ENCODE results near the gene LBX2. TPM values are rescaled to one million over a fixed set of nuclear protein-coding genes. Genes with fewer than 3 reads are reported as not detected.
A peak's percentile ranks its signal among the peaks of the same experiment; 100 is the strongest.
"Not testable (repeated sequence)": the region's sequence is repeated elsewhere in the genome, so short reads cannot be mapped to it uniquely, and the experiment has no call there.

The LBX2 gene
- total and polyA plus RNA-seq, 8 donors = 0.14 to 2.2 (median 0.77) TPM; not detected in 1

GRCh38 chr2:74491648-74492544, 7.5 kb downstream of the LBX2 start:
- ATAC-seq = no peak
- Histone ChIP-seq H3K9me3 (no peaks in the 10 kb centered on the region), H3K27ac (no peak overlapping the region), H3K36me3 (peaks cover 0 to 77% of the 10 kb centered on the region in 2 donors), H3K4me1 (no peaks in the 10 kb centered on the region), H3K4me3 (no peak overlapping the region), H3K27me3 (peaks cover 0 to 4% of the 10 kb centered on the region in 2 donors)
- TF ChIP-seq CTCF (IDR thresholded peaks at IDR 0.05) = no peak
- intact Hi-C loops (cut with DNase I) = no loop called here
- peak in 1 of 4 donors; percentile 38 for DNase-seq

GRCh38 chr2:74489906-74490305, 9.5 kb downstream of the LBX2 start:
- TF ChIP-seq CTCF (IDR thresholded peaks at IDR 0.05) = no peak
- intact Hi-C loops (cut with DNase I) = no loop called here

GRCh38 chr2:74488643-74489481, 10.5 kb downstream of the LBX2 start:
- TF ChIP-seq CTCF (IDR thresholded peaks at IDR 0.05) = no peak

More at GRCh38 chr2:74489906-74490305, 9.5 kb downstream of the LBX2 start:
- no peak overlapping the region for H3K4me3 ChIP-seq
- H3K36me3 ChIP-seq = peaks cover 0 to 91% of the 10 kb centered on the region in 2 donors
- H3K27ac ChIP-seq = no peak overlapping the region
- ATAC-seq (no peak), DNase-seq (peak in 1 of 4 donors; percentile 53)
- H3K4me1 ChIP-seq = no peaks in the 10 kb centered on the region
- H3K9me3 ChIP-seq = no peaks in the 10 kb centered on the region
- H3K27me3 ChIP-seq = no peaks in the 10 kb centered on the region

GRCh38 chr2:74486141-74486540, 13.3 kb downstream of the LBX2 start:
- H3K27me3 ChIP-seq = no peaks in the 10 kb centered on the region
- TF ChIP-seq CTCF (IDR thresholded peaks at IDR 0.05) = no peak
- no peaks in the 10 kb centered on the region for H3K9me3 ChIP-seq
- H3K27ac ChIP-seq = no peak overlapping the region
- H3K36me3 ChIP-seq = peaks cover 0 to 56% of the 10 kb centered on the region in 2 donors
- no peak overlapping the region for H3K4me3 ChIP-seq
- peaks cover 14 to 26% of the 10 kb centered on the region in 2 donors for H3K4me1 ChIP-seq
- intact Hi-C loops (cut with DNase I) = no loop called here
- ATAC-seq (no peak), DNase-seq (no peak)

More at GRCh38 chr2:74488643-74489481, 10.5 kb downstream of the LBX2 start:
- H3K9me3 ChIP-seq = no peaks in the 10 kb centered on the region
- intact Hi-C loops (cut with DNase I) = no loop called here
- no peak overlapping the region for H3K4me3 ChIP-seq
- no peak for ATAC-seq
- H3K27me3 ChIP-seq = no peaks in the 10 kb centered on the region
- H3K4me1 ChIP-seq = peaks cover 0 to 7% of the 10 kb centered on the region in 2 donors
- DNase-seq = peak in 1 of 4 donors; percentile 16
- H3K27ac ChIP-seq = no peak overlapping the region
- peaks cover 0 to 83% of the 10 kb centered on the region in 2 donors for H3K36me3 ChIP-seq

GRCh38 chr2:74483675-74484164, 15.7 kb downstream of the LBX2 start:
- intact Hi-C loops (cut with DNase I) = loop anchor here in 1 of 2 donors (5.0 kb wide), 1 partner anchor 104 kb away; no protein-coding TSS in a partner anchor
- Histone ChIP-seq H3K27ac (peak overlapping the region in 1 of 2 donors; percentile 94), H3K36me3 (peaks cover 0 to 42% of the 10 kb centered on the region in 2 donors)

More at GRCh38 chr2:74483675-74484164, 15.7 kb downstream of the LBX2 start:
- H3K9me3 ChIP-seq, H3K27me3 ChIP-seq, ATAC-seq: not testable (repeated sequence)
- Histone ChIP-seq H3K4me1 (peaks cover 19 to 44% of the 10 kb centered on the region in 2 donors), H3K4me3 (peak overlapping the region; percentile 84 to 96)
- DNase-seq = peak in 1 of 4 donors; percentile 9
